HepG2 (cell line): Measurements from ENCODE around the gene BFAR. TPM values are rescaled to one million over a fixed set of nuclear protein-coding genes. Genes with fewer than 3 reads are reported as not detected.

Source experiments
- ARNT2 ChIP-seq: sonication (generic); formaldehyde crosslinking; IDR thresholded peaks from 2 replicates; pipeline ENCODE4 v1.8.0; 2022; ENCODE audit warnings: mild to moderate bottlenecking, low read depth, missing genetic modification reagents, moderate library complexity
- CENPBD1 ChIP-seq: sonication (generic); formaldehyde crosslinking; IDR thresholded peaks from 2 replicates; pipeline ENCODE4 v1.8.0; 2022; ENCODE audit warnings: missing genetic modification reagents, low read depth, mild to moderate bottlenecking, borderline replicate concordance
- CSRNP2 ChIP-seq: sonication (generic); formaldehyde crosslinking; conservative IDR thresholded peaks from 2 replicates; pipeline ENCODE4 v1.8.0; 2022; ENCODE audit warnings: low read depth, missing genetic modification reagents
- ISL2 ChIP-seq: sonication (generic); formaldehyde crosslinking; IDR thresholded peaks from 2 replicates; pipeline ENCODE4 v1.5.0; 2020; ENCODE audit warnings: missing genetic modification reagents
- KLF6 ChIP-seq: IDR thresholded peaks from 2 replicates; pipeline ENCODE4 v1.8.0; 2016; ENCODE audit warnings: missing biosample characterization, missing genetic modification reagents
- PAXIP1 ChIP-seq: sonication (generic); formaldehyde crosslinking; conservative IDR thresholded peaks from 2 replicates; pipeline ENCODE4 v1.4.0; 2020; ENCODE audit warnings: mild to moderate bottlenecking, missing genetic modification reagents, moderate library complexity
- SRY ChIP-seq: sonication (generic); formaldehyde crosslinking; IDR thresholded peaks from 2 replicates; pipeline ENCODE4 v1.8.0; 2022; ENCODE audit warnings: mild to moderate bottlenecking, missing genetic modification reagents
- TAF15 ChIP-seq: fragments of 200-400 bp; formaldehyde crosslinking; IDR thresholded peaks from one replicate; pipeline ENCODE4 v1.6.1; 2018; ENCODE audit warnings: mild to moderate bottlenecking, low read depth, low read length; ENCODE audit not compliant: poor library complexity, severe bottlenecking
- ZNF318 ChIP-seq: sonication (generic); formaldehyde crosslinking; IDR thresholded peaks from 2 replicates; pipeline ENCODE4 v1.4.0; 2020; ENCODE audit warnings: mild to moderate bottlenecking, missing genetic modification reagents
- ZNF362 ChIP-seq: sonication (generic); formaldehyde crosslinking; IDR thresholded peaks from 2 replicates; pipeline ENCODE4 v1.4.0; 2020; ENCODE audit warnings: missing genetic modification reagents, mild to moderate bottlenecking, borderline replicate concordance
- ZNF577 ChIP-seq: sonication (generic); formaldehyde crosslinking; IDR thresholded peaks from 2 replicates; pipeline ENCODE4 v1.4.0; 2020; ENCODE audit warnings: mild to moderate bottlenecking, low read depth, missing genetic modification reagents, borderline replicate concordance
- polyA plus RNA-seq, 8 experiments: library from polyadenylated mRNA; depleted of rRNA in 3 of 8; stranded (reverse) in 7 of 8; unstranded in 1 of 8; fragments of >200 nt; fragmentation: Illumina TruSeq in 4 of 8; extraction: Trizol in 4 of 8; gene quantifications; 2 replicates each; pipeline versions ENCODE4 v1.2.1 to v1.2.3, GENCODE V29; 2011 to 2016; ENCODE audit warnings: low read depth in 4 of 8, missing spikeins in 1 of 8, mixed read lengths in 1 of 8; ENCODE audit not compliant: insufficient read depth in 1 of 8
- total RNA-seq, 5 experiments: library from RNA; depleted of rRNA; stranded (reverse); fragments of >200 nt; fragmentation: Illumina TruSeq; extraction: Trizol; gene quantifications; 2 replicates each; pipeline ENCODE4 v1.2.3, GENCODE V29; 2016; ENCODE audit warnings: low read depth in 1 of 5

Gene BFAR
- total and polyA plus RNA-seq, 2 of the 13 experiments (the other 11 are each of a cell fraction or from before 2014, with no cell fraction given), result 96.9 to 120 TPM

GRCh38 chr16:14632693-14633569 is at the start of gene BFAR (continued):
- no peak for TF ChIP-seq ZNF318
- TF ChIP-seq SRY, result peak; percentile 79
- peak; percentile 59 for TF ChIP-seq PAXIP1 (CRISPR knock-in tag)
- no peak for TF ChIP-seq CENPBD1 (CRISPR knock-in tag)
- TF ChIP-seq ZNF577 (CRISPR knock-in tag), result no peak
- peak; percentile 56 for TF ChIP-seq TAF15
- TF ChIP-seq ARNT2 (CRISPR knock-in tag), result peak; percentile 71
- TF ChIP-seq KLF6 (CRISPR knock-in tag), result peak; percentile 98
- peak; percentile 29; the same call in 1 of the 2 replicates for TF ChIP-seq ZNF362 (CRISPR knock-in tag)
- no peak for TF ChIP-seq CSRNP2 (CRISPR knock-in tag)
- peak; percentile 76 for TF ChIP-seq ISL2 (CRISPR knock-in tag)
